HPDE6-E6E7 (cell line): ENCODE results near the gene CHRNA4.

ENCODE experiments used
- DNase-seq: peaks from one replicate; pipeline ENCODE4 v3.0.0; 2011; ENCODE audit warnings: missing footprints; ENCODE audit errors: extremely low spot score

The CHRNA4 gene

DNA sequence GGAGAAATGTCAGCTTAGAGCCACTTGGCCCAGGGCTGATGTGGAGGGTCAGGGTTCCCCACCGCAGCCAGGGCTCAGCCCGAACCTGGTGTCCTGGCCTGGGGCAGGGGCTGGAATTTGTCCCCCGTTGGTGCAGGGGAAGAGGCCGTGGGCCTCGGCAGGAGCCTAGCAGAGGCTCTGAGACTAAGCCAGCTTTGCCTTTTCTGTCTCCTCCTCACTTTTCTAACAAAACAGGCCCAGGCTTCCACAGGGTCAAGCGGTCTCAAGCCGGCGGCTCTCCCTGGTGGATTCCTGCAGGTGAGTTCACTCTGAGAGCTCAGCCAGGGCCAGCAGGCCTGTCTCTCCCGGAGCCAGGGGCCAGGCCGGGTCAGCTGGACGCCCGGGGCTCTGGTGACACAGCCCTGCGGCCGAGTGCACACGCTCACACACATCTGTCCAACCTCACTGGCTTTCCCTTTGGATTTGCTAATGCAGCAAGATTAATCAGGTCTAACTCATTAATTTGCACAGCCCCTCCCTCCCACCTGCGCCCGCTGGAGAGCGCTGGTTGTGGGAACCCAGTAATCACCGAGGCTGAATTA, 2.9 kb upstream of the CHRNA4 start:
- DNase-seq: no peak

DNA sequence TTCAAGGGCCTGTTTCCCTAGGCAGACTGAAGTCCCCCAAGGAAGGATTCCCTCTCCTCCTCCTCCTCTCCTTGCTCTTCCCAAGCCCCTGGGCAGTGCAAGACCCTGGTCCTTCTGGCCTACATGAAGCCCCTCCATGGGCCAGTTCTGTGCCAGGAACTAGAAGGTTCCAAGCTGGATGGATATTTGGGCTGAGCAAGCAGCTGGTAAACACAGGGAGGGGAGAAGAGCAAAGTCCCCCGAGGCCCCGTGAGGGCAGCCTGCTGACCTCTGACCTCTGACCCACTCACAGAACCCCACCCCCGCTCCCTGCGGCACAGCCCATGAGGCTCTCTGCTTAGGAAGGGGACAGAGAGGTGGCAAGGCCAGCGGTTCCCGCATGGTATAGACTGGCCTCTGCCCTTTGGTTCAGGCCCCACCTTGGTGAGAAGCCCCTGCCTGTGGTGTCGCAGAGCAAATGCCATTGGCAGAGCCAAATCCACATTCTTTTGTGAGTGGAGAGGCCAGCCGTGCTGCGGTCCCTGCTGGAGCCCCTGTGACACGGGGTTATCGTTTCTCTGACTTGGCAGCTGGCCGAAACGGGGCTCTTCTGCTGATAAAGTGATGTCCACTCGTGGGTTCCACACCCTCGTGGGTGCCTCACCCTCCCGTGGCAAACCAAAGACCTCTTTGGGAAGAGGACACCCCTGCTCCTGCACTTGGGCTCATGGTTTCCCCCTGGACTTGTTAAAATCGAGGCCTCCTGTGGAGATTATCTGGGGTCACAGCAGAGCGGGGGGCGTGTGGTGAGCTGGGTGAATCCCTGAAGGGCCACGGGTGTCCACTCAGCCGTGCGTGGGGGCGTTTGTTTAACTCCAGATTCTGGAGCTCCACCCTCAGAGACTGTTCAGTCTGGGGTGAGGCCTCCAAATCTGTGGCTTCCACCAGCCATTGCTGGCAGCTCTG, 2.1 kb upstream of the CHRNA4 start:
- DNase-seq: no peak

DNA sequence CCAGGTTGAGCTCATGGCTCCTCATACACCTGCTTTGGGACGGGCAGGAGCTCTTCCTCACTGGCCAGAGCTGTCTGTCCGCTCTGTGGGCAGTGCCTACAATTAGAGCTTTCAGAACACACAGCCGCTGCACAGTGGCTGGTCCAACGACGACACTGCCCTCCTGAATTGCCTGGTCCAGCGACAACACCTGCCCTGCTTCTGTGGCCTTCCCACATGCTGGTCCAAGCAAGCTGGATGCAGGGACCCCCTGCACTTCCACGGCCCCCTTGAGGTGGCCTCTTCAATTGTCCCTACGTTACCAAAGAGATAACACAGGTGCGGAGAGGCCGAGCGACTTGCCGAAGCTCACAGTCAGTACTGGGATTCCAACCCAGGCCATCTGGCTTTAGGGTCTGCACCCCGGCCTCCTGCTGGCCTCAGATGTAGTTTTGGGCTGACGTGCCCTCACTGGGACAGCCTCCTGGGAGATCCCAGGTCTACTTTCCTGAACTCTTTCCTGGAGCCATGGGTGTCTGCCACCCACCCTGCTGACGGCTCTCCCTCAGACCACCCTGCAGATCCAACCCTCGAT, 1.4 kb upstream of the CHRNA4 start:
- DNase-seq: no peak

DNA sequence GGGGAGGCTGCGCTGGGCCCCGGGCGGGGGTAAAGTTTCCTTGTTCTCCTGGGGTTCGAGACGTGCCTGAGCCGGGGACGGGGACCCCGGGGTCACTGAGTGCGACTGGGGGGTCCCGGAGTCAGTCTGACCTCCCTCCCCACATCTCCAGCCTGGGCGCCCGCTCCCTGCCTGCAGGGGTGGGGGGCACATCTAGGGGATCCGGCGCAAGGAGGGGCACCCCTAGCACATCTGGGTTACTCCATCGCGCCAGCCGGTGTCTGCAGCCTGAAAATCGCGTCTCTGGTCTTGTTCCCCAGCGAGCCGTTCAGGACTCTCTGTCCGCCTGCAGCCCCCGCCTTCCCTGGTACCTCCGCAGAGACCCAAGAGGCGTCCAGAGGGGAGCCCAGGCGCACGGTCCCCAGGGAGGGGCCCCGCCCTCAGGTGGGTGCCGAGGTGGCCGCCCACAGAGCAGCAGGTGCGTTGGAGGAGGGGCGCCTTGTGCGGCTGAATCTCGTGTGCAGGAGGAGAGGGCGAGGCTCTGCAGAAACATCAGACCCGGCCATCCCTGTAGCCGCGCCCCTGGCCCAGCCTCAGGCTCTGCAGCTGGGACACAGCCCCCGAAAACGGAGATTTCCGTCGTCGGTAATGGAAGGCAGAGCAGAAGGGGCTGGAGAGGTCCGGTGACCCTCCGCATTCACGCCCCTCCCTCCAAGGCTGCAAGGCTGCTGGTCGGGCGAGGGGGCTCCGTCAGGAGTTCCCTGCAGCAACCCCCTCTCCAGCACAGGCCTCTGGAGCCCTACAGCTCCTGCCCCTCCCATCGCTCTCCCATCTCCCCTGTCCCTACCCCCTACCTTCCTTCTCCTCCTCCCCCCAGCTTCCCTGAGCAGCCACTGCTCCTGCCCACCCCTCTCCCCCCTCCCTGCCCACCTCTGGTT, 628 bp upstream of the CHRNA4 start:
- DNase-seq: no peak

DNA sequence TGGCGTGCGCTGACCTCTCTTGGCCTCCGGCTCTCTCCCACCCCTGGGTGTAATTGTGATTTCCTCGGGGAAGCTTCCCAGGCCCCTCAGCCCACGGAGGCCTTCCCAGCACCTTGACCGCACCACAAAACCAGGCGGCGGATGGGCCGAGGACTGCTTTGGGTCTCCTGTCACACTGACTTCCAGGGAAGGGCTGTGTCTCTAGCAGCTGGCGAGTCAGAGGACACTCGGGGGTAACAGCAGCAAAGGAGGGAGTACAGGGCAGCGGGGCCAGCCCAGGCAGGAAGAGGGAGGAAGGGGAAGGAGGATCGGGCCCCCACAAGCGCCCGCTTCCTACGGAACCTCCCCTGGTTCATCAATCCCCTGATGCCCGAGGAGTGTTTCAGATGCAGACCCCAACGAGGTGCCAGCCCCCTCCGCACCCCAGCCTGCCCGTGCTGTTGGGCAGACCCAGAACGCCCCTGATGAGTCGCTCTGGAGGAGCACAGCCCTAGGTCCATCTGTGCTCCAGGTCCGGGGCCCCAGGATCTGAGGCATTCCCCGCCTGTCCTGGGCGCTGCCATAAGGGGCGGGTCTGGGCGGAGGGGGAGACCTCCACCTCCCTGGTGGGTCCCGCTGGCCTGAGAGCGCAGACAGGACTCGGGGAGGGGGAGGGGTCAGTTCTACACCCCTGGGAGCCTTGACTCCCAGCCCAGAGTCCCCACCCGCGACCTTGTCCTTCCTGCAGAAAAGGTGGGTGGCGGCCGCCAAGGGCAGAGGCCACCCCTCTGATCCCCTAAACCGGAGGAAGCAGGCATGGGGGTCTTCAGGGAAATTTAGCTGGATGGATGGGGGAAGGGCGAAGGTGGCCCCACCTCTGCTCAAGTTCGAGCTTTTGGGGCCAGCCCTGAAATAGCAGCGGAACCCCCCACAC, 956 bp downstream of the CHRNA4 start:
- no peak for DNase-seq

DNA sequence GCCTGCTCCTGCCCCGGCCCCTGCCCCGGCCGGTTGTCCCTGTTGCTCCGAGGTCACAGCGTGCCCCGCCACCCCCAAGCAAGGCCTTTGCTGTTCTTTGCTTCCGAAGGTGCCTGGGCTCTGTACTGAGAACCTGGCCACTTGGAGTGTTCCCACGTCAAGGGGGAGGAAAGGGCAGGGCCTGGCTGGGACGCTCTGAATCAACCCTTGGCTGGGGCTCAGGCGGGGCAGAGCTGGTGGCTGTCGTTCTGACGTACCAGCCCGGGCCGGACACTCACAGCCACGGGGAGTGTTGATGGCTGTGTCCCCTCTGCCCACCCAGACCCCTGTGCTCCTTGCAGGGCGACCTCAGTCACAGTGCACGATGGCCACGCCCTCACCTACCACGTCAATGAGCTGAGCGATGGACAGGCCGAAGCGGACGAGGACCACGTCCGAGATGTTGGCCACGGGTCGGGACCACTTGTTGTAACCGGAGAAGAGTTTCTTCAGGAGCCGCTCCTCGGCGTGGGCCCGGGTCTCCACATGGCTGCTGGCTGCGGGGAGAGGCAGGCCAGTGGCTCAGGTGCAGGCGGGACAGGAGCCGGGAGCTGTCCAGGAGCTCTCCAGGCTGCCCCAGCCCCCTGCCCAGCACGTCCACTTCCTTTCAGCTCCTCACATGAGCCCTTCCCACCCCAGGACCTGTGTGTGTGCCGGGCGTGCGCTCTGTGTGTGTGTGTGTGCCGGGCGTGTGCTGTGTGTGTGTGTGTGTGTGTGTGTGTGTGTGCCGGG, 1.8 kb downstream of the CHRNA4 start:
- DNase-seq: no peak

DNA sequence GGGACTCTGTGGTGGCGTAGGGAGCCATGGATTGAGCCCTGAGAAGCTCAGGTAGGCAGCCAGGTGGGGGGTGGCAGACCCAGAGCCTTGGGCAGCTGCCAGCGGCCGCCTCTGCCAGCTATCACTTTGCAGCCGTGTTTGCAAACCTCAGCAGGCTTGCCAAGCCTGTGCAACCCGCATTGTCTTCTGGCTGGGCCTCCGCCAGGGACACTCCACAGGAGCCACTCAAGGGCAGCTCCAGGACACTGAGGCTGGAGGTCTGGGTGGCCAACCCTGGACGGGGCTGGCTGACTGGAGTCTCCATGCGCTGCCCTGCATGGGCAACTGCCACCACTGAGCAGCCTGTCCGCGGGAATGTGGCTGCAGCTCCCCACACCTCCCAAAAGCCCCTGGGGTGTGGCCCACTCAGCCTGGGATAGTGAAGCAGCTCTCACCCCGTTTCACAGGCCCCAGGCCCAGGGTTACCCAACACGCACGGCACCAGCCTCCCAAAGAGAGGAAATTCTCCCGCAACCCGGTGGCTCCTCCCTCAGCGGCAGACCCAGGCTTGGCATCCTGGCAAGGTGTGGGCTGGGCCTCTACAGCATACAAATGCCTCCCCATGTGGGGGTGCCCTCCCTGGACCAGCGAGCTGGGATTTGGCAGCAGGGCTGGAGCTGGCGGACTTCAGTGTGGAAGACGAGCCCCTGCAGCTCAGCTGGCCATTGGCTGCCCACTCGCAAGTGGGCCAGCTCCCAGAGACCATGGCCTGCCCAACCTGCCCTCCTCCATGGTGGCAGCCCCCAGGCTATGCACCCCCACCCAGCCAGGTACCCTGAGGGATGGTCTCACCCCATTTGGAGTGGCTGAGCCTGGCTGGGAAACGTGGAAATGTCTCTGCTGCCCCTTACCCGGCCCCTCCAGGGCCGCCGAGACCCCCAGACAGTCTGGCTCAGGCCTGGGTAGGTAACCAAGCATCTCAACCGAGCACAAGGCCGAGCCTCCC, 2.9 kb downstream of the CHRNA4 start:
- DNase-seq: no peak

DNA sequence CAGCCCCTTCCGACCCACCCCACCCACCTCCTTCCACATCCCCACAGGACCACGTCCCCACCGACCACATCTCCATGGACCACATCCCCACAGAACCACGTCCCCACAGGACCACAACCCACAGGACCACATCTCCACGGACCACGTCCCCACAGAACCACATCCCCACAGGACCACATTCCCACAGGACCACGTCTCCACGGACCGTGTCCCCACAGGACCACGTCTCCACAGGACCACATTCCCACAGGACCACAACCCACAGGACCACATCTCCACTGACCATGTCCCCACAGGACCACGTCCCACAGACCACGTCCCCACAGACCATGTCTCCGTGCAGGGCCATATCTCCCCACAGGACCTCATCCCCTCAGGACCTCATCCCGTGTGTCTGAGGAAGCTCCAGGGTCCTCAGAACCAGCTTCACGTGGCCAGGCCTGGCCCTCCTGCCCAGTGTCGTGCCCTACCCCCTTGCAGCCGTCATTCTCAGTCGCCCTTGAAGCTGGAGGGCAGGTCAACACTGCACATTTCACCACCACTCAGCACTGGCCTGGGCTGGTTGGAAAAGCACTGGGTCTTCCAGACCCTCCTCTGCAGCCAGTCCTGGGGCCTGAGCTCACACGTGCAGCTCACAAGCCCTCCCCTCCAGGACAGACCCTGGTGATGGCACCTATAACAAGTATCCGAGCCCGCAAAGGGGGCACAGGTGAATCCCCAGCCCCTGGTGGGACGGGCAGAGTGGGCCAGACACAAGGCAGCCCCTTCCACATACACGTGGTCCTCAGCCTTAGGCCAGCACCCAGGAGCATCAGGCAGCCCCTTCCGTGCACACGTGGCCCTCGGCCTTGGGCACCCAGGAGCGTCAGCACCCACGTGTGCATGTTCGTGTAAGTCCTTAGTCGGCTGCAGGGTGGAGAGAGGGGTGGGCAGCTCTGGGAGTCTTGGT, 3.9 kb downstream of the CHRNA4 start:
- DNase-seq: no peak

DNA sequence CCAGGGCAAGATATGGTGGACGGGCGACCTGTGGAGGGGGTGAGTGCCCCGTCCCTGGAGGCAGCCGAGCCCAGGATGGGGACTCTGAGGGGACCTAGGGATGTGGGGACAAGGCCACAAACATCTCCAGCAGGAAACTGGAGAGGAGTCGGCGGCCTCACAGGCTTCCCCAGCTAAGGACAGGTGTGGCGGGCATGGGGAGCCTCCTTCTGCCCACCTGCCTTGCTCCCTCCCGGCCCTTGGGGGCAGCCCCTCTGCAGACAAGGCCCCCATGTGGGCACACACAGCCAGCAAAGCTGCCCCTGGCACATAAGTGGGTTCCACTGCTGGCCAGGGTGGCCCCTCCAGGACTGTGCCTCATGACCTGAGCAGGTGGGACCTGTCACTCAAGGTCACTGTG, 4.6 kb downstream of the CHRNA4 start:
- no peak for DNase-seq

DNA sequence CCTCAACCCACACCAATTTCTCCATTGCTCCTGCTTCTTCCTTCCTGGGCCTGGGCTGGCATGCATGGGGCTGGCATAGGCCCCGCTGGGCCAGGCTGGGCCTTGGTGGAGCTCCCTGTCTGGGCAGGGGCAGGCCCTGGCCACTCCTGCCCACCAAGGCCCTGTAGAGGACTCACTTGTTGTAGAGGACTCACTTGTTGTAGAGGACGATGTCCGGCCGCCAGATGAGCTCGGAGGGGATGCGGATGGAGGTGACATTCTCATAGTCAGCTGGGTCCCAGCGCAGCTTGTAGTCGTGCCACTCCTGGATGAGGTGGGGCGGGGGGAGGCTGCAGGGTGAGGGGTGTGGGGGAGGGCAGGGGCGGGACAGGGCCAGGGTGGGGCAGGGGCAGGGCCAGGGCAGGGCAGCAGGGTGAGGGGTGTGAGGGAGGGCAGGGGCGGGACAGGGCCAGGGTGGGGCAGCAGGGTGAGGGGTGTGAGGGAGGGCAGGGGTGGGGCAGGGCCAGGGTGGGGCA, 5.3 kb downstream of the CHRNA4 start:
- DNase-seq: no peak

DNA sequence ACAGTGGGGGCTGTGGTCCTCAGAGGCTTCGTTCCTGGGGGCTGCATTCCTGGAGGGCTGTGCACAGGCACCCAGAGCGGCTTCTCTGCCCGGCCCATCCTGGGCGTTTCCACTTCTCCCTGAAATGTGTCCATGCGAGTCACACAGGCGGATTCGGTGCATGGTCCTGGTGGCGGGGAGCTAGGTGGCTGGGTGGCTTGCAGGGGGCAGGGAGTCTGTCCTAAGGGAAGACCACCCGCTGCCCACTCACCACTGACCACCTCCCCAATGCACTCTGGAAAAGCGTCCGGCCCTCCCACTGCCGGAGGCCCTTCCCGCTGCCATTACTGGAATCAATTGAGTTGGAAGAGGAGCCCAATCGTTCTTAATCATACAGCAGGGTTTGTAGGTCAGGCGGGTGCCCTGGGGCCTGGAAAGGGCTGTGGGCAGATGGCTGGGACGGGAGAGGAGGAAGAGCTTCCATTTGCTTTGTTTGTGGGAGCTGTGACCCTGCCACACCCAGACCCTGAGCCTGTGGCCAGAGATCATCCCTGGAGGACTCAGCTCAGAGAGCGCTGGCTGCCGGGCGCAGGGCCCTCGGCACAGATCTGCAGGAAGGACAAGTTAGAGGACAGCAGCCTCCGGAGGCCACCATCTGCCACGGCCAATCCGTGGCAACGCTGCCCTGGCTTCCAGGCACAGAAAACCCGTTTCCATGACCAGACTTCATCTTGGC, 6.4 kb downstream of the CHRNA4 start:
- DNase-seq: no peak

DNA sequence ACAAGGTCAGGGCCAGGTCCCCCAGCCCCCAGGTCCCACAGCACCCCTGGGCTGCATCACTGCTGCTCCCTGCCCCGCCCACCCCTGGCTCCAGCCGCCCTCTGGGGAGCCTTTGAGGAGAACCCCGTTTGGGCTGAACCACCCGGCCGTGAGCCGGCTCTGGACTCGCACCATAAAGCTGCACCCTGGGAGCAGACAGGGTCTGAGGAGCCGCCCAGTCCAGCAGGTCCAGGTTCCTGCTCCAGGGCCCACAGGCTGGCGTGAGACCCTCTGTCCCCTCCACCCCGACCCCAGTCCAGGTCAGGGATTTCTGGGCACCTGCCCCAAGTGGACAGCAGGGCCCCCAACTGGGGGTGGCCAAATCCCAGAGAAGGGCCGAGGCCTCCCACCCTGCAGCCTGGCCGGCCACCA, 8.3 kb downstream of the CHRNA4 start:
- no peak for DNase-seq

DNA sequence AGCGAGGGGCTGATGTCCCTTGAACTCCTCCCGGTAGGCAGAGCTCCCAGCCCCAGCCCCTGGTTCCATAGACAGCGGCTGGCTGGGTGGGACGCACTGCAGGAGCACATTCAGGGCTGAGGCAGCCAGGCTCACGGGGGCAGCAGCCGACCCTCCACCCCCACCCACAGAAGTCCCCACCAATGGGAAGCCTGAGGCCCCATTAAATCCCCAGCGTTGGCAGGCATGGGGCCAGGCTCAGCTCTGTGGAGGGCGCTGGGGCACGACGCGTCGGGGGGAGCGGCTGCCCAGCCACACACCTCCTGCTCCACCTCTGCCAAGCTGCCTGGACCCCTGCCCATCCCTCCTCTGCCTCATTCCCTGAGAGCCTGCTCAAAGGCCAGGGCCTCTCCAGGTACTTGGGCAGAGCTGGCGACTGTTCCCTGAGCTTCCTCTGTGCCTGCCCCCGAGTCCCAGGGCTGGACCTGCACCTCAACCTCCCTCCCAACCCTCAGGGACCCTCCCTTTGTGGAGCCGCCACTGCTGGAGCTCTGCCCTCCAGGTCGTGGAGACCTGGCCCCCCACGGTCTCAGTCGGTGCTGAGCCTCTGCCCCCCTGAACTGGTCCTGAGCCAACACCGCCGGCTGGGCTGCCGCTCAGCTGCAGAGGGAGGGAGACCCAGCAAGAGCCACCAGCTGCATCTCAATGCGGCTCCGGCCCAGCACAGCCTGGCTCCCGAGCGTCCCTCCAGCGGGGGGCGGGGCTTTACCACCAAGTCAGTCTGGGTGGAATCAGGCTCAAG, 9.1 kb downstream of the CHRNA4 start:
- no peak for DNase-seq

DNA sequence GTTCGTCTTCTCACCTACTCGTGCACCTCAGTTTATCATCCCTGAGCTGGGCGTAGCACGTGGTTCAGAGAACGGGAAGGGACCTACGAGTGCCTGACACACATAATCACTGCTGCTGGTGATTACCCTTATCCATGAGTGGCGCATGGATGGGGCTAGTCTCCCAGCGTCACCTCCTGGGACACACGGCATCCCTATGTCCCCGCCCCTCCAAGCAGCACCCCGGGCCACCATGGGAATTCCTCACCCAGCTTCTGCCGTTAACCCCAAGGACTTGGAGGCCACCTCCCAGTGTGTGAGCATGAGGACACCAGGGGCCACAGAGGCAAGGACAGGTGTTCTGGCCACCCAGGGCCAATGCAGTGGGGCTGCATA, 9.8 kb downstream of the CHRNA4 start:
- no peak for DNase-seq

DNA sequence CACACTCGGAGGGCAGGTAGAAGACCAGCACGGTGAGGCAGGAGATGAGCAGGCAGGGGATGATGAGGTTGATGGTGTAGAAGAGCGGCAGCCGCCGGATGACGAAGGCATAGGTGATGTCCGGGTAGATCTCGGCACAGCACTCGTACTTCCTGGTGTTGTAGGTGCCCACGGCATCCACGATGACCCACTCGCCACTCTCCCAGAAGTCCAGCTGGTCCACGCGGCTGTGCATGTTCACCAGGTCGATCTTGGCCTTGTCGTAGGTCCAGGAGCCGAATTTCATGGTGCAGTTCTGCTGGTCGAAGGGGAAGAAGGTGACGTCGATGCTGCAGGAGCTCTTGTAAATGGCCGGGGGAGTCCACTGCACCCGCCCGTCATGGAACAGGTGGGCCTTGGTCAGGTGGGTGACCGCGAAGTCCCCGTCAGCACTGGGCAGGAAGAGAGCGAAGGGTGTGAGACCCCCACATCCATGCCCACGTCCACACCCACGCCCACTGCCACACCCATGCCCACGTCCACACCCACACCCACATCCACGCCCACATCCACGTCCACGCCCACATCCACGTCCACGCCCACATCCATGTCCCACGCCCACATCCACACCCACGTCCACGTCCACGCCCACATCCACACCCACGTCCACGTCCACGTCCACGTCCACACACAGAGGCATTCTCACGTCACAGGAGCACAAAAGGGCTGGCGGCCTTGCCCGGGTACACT, 10.4 kb downstream of the CHRNA4 start:
- no peak for DNase-seq
